Measurements from ENCODE around the gene TMC1.

Gene TMC1

GRCh38 chr9:72627956-72628540, 106.6 kb downstream of the TMC1 start:
- TF ChIP-seq TAF1 (IDR thresholded peaks at IDR 0.05; ENCODE audit: borderline replicate concordance, low read depth, low read length) (no peak), POLR2AphosphoS5 (IDR thresholded peaks at IDR 0.05; ENCODE audit: low read depth, low read length) (no peak), POLR2A (IDR thresholded peaks at IDR 0.05; ENCODE audit: low read depth, low read length) (no peak)
- FAIRE-seq: no peak
- no peak for DNase-seq (ENCODE audit: insufficient read length)

- no peak for DNase-seq (ENCODE audit: insufficient read length)
- TF ChIP-seq TAF1 (IDR thresholded peaks at IDR 0.05; ENCODE audit: borderline replicate concordance, low read depth, low read length) (no peak), POLR2AphosphoS5 (IDR thresholded peaks at IDR 0.05; ENCODE audit: low read depth, low read length) (no peak), POLR2A (IDR thresholded peaks at IDR 0.05; ENCODE audit: low read depth, low read length) (no peak)
- no peak for FAIRE-seq
Observed at GRCh38 chr9:72633966-72634365, 112.6 kb downstream of the TMC1 start.

- DNase-seq (ENCODE audit: insufficient read length): no peak
- FAIRE-seq: no peak
- TF ChIP-seq POLR2AphosphoS5 (IDR thresholded peaks at IDR 0.05; ENCODE audit: low read depth, low read length) (no peak), POLR2A (IDR thresholded peaks at IDR 0.05; ENCODE audit: low read depth, low read length) (no peak), TAF1 (IDR thresholded peaks at IDR 0.05; ENCODE audit: borderline replicate concordance, low read depth, low read length) (no peak)
Observed at GRCh38 chr9:72635197-72635596, 113.8 kb downstream of the TMC1 start.

GRCh38 chr9:72636621-72637020, 115.2 kb downstream of the TMC1 start:
- DNase-seq (ENCODE audit: insufficient read length): no peak
- no peak for TF ChIP-seq POLR2AphosphoS5 (IDR thresholded peaks at IDR 0.05; ENCODE audit: low read depth, low read length)
- TF ChIP-seq POLR2A (IDR thresholded peaks at IDR 0.05; ENCODE audit: low read depth, low read length): no peak
- FAIRE-seq: no peak

GRCh38 chr9:72643651-72644050, 122.2 kb downstream of the TMC1 start:
- FAIRE-seq (no peak), DNase-seq (ENCODE audit: insufficient read length) (no peak)
- TF ChIP-seq POLR2AphosphoS5 (IDR thresholded peaks at IDR 0.05; ENCODE audit: low read depth, low read length) (no peak), TAF1 (IDR thresholded peaks at IDR 0.05; ENCODE audit: borderline replicate concordance, low read depth, low read length) (no peak), POLR2A (IDR thresholded peaks at IDR 0.05; ENCODE audit: low read depth, low read length) (no peak)

GRCh38 chr9:72646061-72646460, 124.7 kb downstream of the TMC1 start:
- no peak for DNase-seq (ENCODE audit: insufficient read length)
- no peak for TF ChIP-seq POLR2A (IDR thresholded peaks at IDR 0.05; ENCODE audit: low read depth, low read length)
- TF ChIP-seq TAF1 (IDR thresholded peaks at IDR 0.05; ENCODE audit: borderline replicate concordance, low read depth, low read length): no peak
- no peak for TF ChIP-seq POLR2AphosphoS5 (IDR thresholded peaks at IDR 0.05; ENCODE audit: low read depth, low read length)
- FAIRE-seq: no peak

- FAIRE-seq (no peak), DNase-seq (ENCODE audit: insufficient read length) (no peak)
- TF ChIP-seq POLR2A (IDR thresholded peaks at IDR 0.05; ENCODE audit: low read depth, low read length) (no peak), TAF1 (IDR thresholded peaks at IDR 0.05; ENCODE audit: borderline replicate concordance, low read depth, low read length) (no peak), POLR2AphosphoS5 (IDR thresholded peaks at IDR 0.05; ENCODE audit: low read depth, low read length) (no peak)
Observed at GRCh38 chr9:72648324-72649126, 127.1 kb downstream of the TMC1 start.

GRCh38 chr9:72649127-72649442, 127.7 kb downstream of the TMC1 start:
- FAIRE-seq: no peak
- no peak for TF ChIP-seq TAF1 (IDR thresholded peaks at IDR 0.05; ENCODE audit: borderline replicate concordance, low read depth, low read length)
- TF ChIP-seq POLR2A (IDR thresholded peaks at IDR 0.05; ENCODE audit: low read depth, low read length): no peak
- TF ChIP-seq POLR2AphosphoS5 (IDR thresholded peaks at IDR 0.05; ENCODE audit: low read depth, low read length): no peak
- no peak for DNase-seq (ENCODE audit: insufficient read length)

GRCh38 chr9:72650206-72650605, 128.8 kb downstream of the TMC1 start:
- FAIRE-seq (no peak), DNase-seq (ENCODE audit: insufficient read length) (no peak)
- TF ChIP-seq POLR2AphosphoS5 (IDR thresholded peaks at IDR 0.05; ENCODE audit: low read depth, low read length): no peak
- TF ChIP-seq POLR2A (IDR thresholded peaks at IDR 0.05; ENCODE audit: low read depth, low read length): no peak
- no peak for TF ChIP-seq TAF1 (IDR thresholded peaks at IDR 0.05; ENCODE audit: borderline replicate concordance, low read depth, low read length)

GRCh38 chr9:72656021-72656420, 134.6 kb downstream of the TMC1 start:
- DNase-seq (ENCODE audit: insufficient read length): no peak
- FAIRE-seq: no peak
- TF ChIP-seq POLR2A (IDR thresholded peaks at IDR 0.05; ENCODE audit: low read depth, low read length) (no peak), POLR2AphosphoS5 (IDR thresholded peaks at IDR 0.05; ENCODE audit: low read depth, low read length) (no peak), TAF1 (IDR thresholded peaks at IDR 0.05; ENCODE audit: borderline replicate concordance, low read depth, low read length) (no peak)

GRCh38 chr9:72657023-72657422, 135.6 kb downstream of the TMC1 start:
- TF ChIP-seq POLR2A (IDR thresholded peaks at IDR 0.05; ENCODE audit: low read depth, low read length): no peak
- no peak for TF ChIP-seq TAF1 (IDR thresholded peaks at IDR 0.05; ENCODE audit: borderline replicate concordance, low read depth, low read length)
- no peak for TF ChIP-seq POLR2AphosphoS5 (IDR thresholded peaks at IDR 0.05; ENCODE audit: low read depth, low read length)
- DNase-seq (ENCODE audit: insufficient read length) (no peak), FAIRE-seq (no peak)

- FAIRE-seq: no peak
- no peak for DNase-seq (ENCODE audit: insufficient read length)
- TF ChIP-seq POLR2AphosphoS5 (IDR thresholded peaks at IDR 0.05; ENCODE audit: low read depth, low read length) (no peak), POLR2A (IDR thresholded peaks at IDR 0.05; ENCODE audit: low read depth, low read length) (no peak), TAF1 (IDR thresholded peaks at IDR 0.05; ENCODE audit: borderline replicate concordance, low read depth, low read length) (no peak)
Observed at GRCh38 chr9:72658703-72659102, 137.3 kb downstream of the TMC1 start.

Data from GM12892 (cell line).